ENCODE results near the gene LAMTOR1.

DNA sequence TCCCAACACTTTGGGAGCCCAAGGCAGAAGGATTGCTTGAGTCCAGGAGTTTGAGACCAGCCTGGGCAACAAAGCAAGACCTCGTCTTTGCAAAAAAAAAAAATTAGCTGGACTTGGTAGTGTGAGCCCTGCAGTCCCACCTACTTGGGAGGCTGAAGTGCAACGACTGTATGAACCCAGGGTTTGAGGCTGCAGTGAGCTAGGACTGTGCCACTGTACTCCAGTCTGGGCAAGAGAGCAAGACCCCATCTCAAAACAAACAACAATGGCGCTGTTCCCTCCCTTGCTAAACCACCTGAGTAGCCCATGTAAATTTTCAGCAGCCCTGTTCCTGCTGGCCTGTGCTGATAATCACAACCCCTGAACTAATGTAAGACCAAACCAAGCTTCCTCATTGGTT lies 3.1 kb downstream of the LAMTOR1 start:
- TF ChIP-seq, protein P1, sequence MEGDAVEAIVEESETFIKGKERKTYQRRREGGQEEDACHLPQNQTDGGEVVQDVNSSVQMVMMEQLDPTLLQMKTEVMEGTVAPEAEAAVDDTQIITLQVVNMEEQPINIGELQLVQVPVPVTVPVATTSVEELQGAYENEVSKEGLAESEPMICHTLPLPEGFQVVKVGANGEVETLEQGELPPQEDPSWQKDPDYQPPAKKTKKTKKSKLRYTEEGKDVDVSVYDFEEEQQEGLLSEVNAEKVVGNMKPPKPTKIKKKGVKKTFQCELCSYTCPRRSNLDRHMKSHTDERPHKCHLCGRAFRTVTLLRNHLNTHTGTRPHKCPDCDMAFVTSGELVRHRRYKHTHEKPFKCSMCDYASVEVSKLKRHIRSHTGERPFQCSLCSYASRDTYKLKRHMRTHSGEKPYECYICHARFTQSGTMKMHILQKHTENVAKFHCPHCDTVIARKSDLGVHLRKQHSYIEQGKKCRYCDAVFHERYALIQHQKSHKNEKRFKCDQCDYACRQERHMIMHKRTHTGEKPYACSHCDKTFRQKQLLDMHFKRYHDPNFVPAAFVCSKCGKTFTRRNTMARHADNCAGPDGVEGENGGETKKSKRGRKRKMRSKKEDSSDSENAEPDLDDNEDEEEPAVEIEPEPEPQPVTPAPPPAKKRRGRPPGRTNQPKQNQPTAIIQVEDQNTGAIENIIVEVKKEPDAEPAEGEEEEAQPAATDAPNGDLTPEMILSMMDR (IDR thresholded peaks at IDR 0.05) = no peak
- no peak for TF ChIP-seq POLR2A (IDR thresholded peaks at IDR 0.05)
